ENCODE data around the gene B3GALT4. TPM values are rescaled to one million over a fixed set of nuclear protein-coding genes. Genes with fewer than 3 reads are reported as not detected.

B3GALT4 gene
- total and polyA plus RNA-seq, 2 of the 13 experiments (the other 11 are each of a cell fraction or from before 2014, with no cell fraction given): 0.04 to 0.27 TPM

DNA sequence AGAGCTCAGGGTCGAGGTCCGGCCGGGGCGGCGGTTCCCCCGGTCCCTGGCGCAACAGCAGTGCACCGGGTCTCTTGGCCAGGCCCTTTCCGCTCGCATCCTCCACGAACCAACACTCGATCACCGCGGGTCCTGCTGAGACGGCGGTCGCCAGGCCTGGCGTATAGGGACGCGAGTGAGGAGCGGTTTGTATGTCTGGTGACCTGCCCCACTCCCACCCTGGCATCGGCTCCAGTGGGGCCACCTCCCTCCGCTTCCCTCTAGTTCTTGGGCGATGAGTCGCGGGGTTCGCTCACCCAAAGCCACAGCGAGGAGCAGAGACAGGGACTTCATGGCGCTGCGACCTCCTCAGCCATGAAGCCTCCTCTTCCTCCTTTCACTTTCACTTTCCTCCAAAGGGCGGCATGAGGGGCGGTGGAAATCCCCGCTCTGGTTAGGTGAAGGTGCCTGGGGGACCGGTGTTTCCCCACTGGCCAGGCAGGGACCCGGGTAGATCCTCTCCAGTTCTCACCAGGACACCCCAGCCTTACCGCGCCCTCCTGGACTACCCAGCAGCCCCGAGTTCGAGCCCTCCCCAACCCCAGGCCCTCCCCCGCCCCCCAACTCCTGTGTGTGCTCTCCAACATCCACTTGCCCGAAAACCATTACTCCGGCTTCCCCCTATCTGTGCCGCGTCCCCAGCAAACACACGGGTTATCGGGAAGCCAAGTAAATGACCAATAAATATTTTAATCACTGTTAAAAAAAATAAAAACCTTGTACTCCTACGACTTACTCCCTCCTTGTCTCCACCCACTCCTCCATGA is 37.0 kb downstream of the B3GALT4 start, which contains the start of gene TAPBP (continued):
- TF ChIP-seq, protein P1, sequence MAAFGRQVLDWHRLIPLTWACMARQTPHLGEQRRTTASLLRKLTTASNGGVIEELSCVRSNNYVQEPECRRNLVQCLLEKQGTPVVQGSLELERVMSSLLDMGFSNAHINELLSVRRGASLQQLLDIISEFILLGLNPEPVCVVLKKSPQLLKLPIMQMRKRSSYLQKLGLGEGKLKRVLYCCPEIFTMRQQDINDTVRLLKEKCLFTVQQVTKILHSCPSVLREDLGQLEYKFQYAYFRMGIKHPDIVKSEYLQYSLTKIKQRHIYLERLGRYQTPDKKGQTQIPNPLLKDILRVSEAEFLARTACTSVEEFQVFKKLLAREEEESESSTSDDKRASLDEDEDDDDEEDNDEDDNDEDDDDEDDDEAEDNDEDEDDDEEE (CRISPR knock-in tag; IDR thresholded peaks at IDR 0.05): no peak; the same call in 1 of the 2 replicates
- peak; percentile 73 for TF ChIP-seq ARID4A (CRISPR knock-in tag; IDR thresholded peaks at IDR 0.05; ENCODE audit: borderline replicate concordance)
- peak; percentile 100 for TF ChIP-seq IRF2 (CRISPR knock-in tag; IDR thresholded peaks at IDR 0.05)
- TF ChIP-seq STAT6 (CRISPR knock-in tag; IDR thresholded peaks at IDR 0.05; ENCODE audit: borderline replicate concordance): 0 out of 2 replicates have a peak, but pooled peaks have one; percentile 14
- TF ChIP-seq ZNF503 (CRISPR knock-in tag; IDR thresholded peaks at IDR 0.05): no peak
- peak; percentile 51 for TF ChIP-seq HNRNPLL (IDR thresholded peaks at IDR 0.05; ENCODE audit: low read depth, low read length, poor library complexity, severe bottlenecking)
- no peak for TF ChIP-seq ZNF160 (CRISPR knock-in tag; IDR thresholded peaks at IDR 0.05)
- no peak for TF ChIP-seq JUNB (CRISPR knock-in tag; IDR thresholded peaks at IDR 0.05; ENCODE audit: borderline replicate concordance)
- TF ChIP-seq TEAD2 (CRISPR knock-in tag; IDR thresholded peaks at IDR 0.05): no peak
- no peak for TF ChIP-seq PBX3 (CRISPR knock-in tag; IDR thresholded peaks at IDR 0.05; ENCODE audit: borderline replicate concordance)
- TF ChIP-seq, protein P2, sequence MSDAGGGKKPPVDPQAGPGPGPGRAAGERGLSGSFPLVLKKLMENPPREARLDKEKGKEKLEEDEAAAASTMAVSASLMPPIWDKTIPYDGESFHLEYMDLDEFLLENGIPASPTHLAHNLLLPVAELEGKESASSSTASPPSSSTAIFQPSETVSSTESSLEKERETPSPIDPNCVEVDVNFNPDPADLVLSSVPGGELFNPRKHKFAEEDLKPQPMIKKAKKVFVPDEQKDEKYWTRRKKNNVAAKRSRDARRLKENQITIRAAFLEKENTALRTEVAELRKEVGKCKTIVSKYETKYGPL (CRISPR knock-in tag; IDR thresholded peaks at IDR 0.05): no peak; the same call in 1 of the 2 replicates
- TF ChIP-seq, protein P3, sequence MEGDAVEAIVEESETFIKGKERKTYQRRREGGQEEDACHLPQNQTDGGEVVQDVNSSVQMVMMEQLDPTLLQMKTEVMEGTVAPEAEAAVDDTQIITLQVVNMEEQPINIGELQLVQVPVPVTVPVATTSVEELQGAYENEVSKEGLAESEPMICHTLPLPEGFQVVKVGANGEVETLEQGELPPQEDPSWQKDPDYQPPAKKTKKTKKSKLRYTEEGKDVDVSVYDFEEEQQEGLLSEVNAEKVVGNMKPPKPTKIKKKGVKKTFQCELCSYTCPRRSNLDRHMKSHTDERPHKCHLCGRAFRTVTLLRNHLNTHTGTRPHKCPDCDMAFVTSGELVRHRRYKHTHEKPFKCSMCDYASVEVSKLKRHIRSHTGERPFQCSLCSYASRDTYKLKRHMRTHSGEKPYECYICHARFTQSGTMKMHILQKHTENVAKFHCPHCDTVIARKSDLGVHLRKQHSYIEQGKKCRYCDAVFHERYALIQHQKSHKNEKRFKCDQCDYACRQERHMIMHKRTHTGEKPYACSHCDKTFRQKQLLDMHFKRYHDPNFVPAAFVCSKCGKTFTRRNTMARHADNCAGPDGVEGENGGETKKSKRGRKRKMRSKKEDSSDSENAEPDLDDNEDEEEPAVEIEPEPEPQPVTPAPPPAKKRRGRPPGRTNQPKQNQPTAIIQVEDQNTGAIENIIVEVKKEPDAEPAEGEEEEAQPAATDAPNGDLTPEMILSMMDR (CRISPR knock-in tag; IDR thresholded peaks at IDR 0.05): no peak
- TF ChIP-seq CEBPG (CRISPR knock-in tag; IDR thresholded peaks at IDR 0.05): 0 out of 2 replicates have a peak, but pooled peaks have one; percentile 2
